Natural killer cell (primary cell): Measurements from ENCODE around the gene METTL22. TPM values are rescaled to one million over a fixed set of nuclear protein-coding genes. Genes with fewer than 3 reads are reported as not detected.

ENCODE experiments used
- ATAC-seq, 3 donors: fragments of 150-1000 bp in 2 of 3; fragments of 200-7000 bp in 1 of 3; cut with Tn5 transposase; 1 replicate in 1 of 3; 2 replicates in 2 of 3; pipeline ENCODE4 v1.10.0; 2021; ENCODE audit warnings: mild to moderate bottlenecking in 2 of 3, moderate library complexity in 2 of 3
- DNase-seq, 2 donors: peaks; one replicate each; pipeline versions ENCODE4 v3.0.0 to v3.0.0-alpha.2; 2013 to 2021; ENCODE audit warnings: mixed read lengths in 1 of 2
- H3K27ac ChIP-seq: one replicate; pipeline ENCODE4 v1.5.1; 2013; ENCODE audit warnings: mild to moderate bottlenecking, low read length
- H3K27me3 ChIP-seq: one replicate; pipeline ENCODE4 v1.6.1; 2013; ENCODE audit warnings: low read length; ENCODE audit not compliant: control insufficient read depth, insufficient read depth
- H3K36me3 ChIP-seq: one replicate; pipeline ENCODE4 v1.6.1; 2013; ENCODE audit warnings: low read length; ENCODE audit not compliant: control insufficient read depth, insufficient read depth
- H3K4me1 ChIP-seq: one replicate; pipeline ENCODE4 v1.6.1; 2013; ENCODE audit warnings: low read length; ENCODE audit not compliant: control insufficient read depth, insufficient read depth
- H3K4me3 ChIP-seq: one replicate; pipeline ENCODE4 v1.5.1; 2013; ENCODE audit warnings: low read length
- H3K9me3 ChIP-seq: one replicate; pipeline ENCODE4 v1.6.1; 2013; ENCODE audit warnings: low read length; ENCODE audit not compliant: control insufficient read depth, insufficient read depth
- H3K27ac Mint-ChIP-seq, 2 donors: one replicate each; pipeline ENCODE4 v1.8.0; 2022; ENCODE audit warnings: mild to moderate bottlenecking in 2 of 2, mixed read lengths in 2 of 2, moderate library complexity in 1 of 2
- H3K27me3 Mint-ChIP-seq, 2 donors: one replicate each; pipeline ENCODE4 v1.8.0; 2022; ENCODE audit warnings: low read depth in 2 of 2, mixed read lengths in 2 of 2
- H3K36me3 Mint-ChIP-seq: one replicate; pipeline ENCODE4 v1.8.0; 2022; ENCODE audit warnings: mixed read lengths
- H3K4me1 Mint-ChIP-seq, 2 donors: one replicate each; pipeline ENCODE4 v1.8.0; 2022; ENCODE audit warnings: mixed read lengths in 2 of 2
- H3K4me3 Mint-ChIP-seq: one replicate; pipeline ENCODE4 v1.8.0; 2022; ENCODE audit warnings: mild to moderate bottlenecking, moderate library complexity, mixed read lengths
- H3K9me3 Mint-ChIP-seq, 2 donors: one replicate each; pipeline ENCODE4 v1.8.0; 2022; ENCODE audit warnings: mixed read lengths in 2 of 2
- WGBS: methylation state at CpG from one replicate; pipeline ENCODE4 v1.1.7; 2013; ENCODE audit warnings: missing lambda C conversion rate; ENCODE audit not compliant: insufficient coverage; 5-methylcytosine and 5-hydroxymethylcytosine counted together
- intact Hi-C: fragments of 100-400 bp; cut with micrococcal nuclease; formaldehyde crosslinking; loops from one replicate; pipeline ENCODE4 v1.14.2; 2022
- total RNA-seq, 4 donors: library from RNA; stranded (reverse); fragments of 120-200 nt in 1 of 4; gene quantifications; one replicate each; pipeline versions ENCODE4 v1.2.3 to v1.2.4, GENCODE V29; 2013 to 2022
- TF ChIP-seq, protein P1 (sequence below): fragments of 200-600 bp; IDR thresholded peaks from one replicate; pipeline ENCODE4 v1.8.0; 2022; ENCODE audit warnings: antibody characterized with exemption

METTL22 gene
- total RNA-seq, 3 donors from 2014 or later (not counting 1 experiment from before 2014, with no cell fraction given) = 27.1 to 45.8 (median 38.9) TPM

DNA sequence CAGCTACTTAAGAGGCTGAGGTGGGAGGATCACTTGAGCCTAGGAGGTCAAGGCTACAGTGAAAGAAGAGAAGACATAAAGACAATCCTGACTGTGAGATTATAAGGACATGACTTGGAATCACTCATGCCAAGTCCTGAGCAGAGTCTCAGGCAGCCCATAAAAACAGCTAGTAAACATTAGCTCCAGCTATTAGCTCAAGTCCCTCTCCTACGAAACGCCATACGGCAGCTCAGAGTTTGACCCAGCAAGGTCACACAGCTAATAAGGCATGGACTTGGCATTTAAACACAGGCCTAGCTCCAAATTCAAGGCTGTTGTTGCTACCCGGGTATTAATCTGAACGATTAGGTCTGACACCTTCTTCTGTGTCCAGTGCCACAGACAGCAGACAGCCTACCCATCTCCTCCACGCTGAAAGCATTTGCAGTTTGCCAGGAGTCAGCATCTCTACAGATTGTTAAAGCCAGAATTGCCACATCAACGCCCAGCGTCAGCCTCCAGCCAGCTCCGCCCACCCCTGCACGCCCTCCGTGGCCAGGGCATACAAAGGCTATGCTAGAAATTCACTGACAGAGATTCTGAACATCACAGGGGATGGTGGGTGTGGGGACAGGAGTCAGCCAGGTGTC is 21.2 kb upstream of the METTL22 start:
- Mint-ChIP-seq H3K36me3 (no peaks in the 10 kb centered on the region), H3K4me1 (no peaks in the 10 kb centered on the region), H3K27ac (no peak overlapping the region), H3K27me3 (peaks cover 20% of the 10 kb centered on the region in 2 donors), H3K9me3 (no peaks in the 10 kb centered on the region), H3K4me3 (no peak overlapping the region)
- WGBS = 81% methylated on average over 11 of the region's 11 CpGs
- DNase-seq (no peak), ATAC-seq (no peak)
- no peak overlapping the region for H3K4me3 ChIP-seq
- H3K9me3 ChIP-seq = no peaks in the 10 kb centered on the region
- TF ChIP-seq, protein P1, sequence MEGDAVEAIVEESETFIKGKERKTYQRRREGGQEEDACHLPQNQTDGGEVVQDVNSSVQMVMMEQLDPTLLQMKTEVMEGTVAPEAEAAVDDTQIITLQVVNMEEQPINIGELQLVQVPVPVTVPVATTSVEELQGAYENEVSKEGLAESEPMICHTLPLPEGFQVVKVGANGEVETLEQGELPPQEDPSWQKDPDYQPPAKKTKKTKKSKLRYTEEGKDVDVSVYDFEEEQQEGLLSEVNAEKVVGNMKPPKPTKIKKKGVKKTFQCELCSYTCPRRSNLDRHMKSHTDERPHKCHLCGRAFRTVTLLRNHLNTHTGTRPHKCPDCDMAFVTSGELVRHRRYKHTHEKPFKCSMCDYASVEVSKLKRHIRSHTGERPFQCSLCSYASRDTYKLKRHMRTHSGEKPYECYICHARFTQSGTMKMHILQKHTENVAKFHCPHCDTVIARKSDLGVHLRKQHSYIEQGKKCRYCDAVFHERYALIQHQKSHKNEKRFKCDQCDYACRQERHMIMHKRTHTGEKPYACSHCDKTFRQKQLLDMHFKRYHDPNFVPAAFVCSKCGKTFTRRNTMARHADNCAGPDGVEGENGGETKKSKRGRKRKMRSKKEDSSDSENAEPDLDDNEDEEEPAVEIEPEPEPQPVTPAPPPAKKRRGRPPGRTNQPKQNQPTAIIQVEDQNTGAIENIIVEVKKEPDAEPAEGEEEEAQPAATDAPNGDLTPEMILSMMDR = no peak
- no peak overlapping the region for H3K27ac ChIP-seq
- H3K27me3 ChIP-seq = no peaks in the 10 kb centered on the region
- intact Hi-C loops = no loop called here
- H3K4me1 ChIP-seq = no peaks in the 10 kb centered on the region
- H3K36me3 ChIP-seq = no peaks in the 10 kb centered on the region

DNA sequence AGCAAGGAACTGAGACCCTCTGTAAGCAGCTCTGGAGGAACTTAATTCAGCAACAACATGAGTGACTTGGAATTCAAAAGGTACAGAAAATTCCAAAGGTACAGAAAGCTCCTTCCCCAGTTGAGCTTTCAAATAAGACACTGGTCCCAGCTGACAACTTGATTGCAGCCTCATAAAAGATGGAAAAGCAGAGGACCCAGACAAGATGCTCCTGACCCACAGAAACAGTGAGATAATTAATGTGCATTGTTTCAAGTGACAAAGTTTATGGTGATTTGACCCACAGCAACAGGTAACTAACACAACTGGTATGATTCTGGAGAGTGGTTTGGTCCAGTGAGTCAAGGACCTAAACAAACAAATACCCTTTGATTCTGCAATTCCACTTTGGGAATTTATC is 15.9 kb upstream of the METTL22 start:
- Histone ChIP-seq H3K4me3 (no peak overlapping the region), H3K27me3 (no peaks in the 10 kb centered on the region), H3K9me3 (no peaks in the 10 kb centered on the region), H3K36me3 (no peaks in the 10 kb centered on the region), H3K27ac (no peak overlapping the region), H3K4me1 (no peaks in the 10 kb centered on the region)
- TF ChIP-seq, protein P1 = no peak
- Mint-ChIP-seq H3K36me3 (no peaks in the 10 kb centered on the region), H3K9me3 (no peaks in the 10 kb centered on the region), H3K27me3 (peaks cover 25 to 39% of the 10 kb centered on the region in 2 donors), H3K4me1 (no peaks in the 10 kb centered on the region), H3K4me3 (no peak overlapping the region), H3K27ac (no peak overlapping the region)
- DNase-seq (no peak), ATAC-seq (no peak)
- intact Hi-C loops = no loop called here

DNA sequence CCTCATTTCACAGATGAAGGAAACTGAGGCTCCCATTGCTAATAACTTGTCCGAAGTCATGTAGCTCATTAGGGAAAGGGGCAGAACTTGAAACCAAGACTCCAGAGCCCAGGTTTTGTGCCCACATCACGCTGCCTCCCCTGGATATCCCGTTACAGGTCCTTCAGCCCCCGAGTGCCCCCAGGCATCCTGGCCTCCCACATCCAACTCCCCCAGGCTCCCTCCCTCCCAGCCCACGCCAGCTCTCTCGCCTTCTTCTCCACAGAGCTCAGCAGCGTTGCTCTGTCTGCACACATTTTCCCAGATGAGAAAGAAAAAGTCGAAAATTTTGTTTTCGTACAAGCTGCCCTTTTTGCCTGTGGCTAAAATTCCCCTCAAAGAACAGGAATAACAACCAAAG is 14.3 kb upstream of the METTL22 start:
- Mint-ChIP-seq H3K27ac (no peak overlapping the region), H3K4me1 (no peaks in the 10 kb centered on the region), H3K9me3 (no peaks in the 10 kb centered on the region), H3K4me3 (no peak overlapping the region), H3K27me3 (peaks cover 33 to 48% of the 10 kb centered on the region in 2 donors), H3K36me3 (no peaks in the 10 kb centered on the region)
- Histone ChIP-seq H3K27ac (no peak overlapping the region), H3K4me3 (no peak overlapping the region), H3K9me3 (no peaks in the 10 kb centered on the region), H3K4me1 (no peaks in the 10 kb centered on the region), H3K27me3 (no peaks in the 10 kb centered on the region), H3K36me3 (no peaks in the 10 kb centered on the region)
- TF ChIP-seq, protein P1 = no peak
- WGBS = 77% methylated on average over 9 of the region's 9 CpGs
- intact Hi-C loops = no loop called here
- DNase-seq (no peak), ATAC-seq (no peak)

DNA sequence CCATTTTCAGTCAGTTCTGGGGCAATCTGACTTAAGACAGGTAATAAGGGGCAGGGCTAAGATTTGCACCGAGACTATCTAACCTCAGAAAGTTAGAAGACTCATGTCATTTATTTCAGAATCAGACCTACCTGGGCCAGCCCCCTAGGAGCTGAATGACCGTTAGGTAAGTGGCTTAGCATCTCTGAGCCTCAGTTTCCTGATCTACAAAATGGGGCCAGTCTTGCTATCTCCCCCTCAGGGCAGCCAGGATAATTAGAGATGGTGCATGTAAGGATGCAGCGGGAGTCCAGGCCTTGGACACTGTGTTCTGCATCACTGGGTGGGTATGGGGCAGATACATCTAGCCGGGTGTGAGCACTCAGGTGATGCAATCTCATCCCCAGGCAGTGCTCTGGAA is 10.4 kb upstream of the METTL22 start:
- Histone ChIP-seq H3K27ac (no peak overlapping the region), H3K9me3 (no peaks in the 10 kb centered on the region), H3K4me3 (no peak overlapping the region), H3K36me3 (no peaks in the 10 kb centered on the region), H3K4me1 (no peaks in the 10 kb centered on the region), H3K27me3 (no peaks in the 10 kb centered on the region)
- no peak for ATAC-seq
- H3K4me1 Mint-ChIP-seq = no peaks in the 10 kb centered on the region
- intact Hi-C loops = no loop called here
- 69% methylated on average over 4 of the region's 4 CpGs for WGBS
- DNase-seq = no peak
- peaks cover 27 to 51% of the 10 kb centered on the region in 2 donors for H3K27me3 Mint-ChIP-seq
- H3K9me3 Mint-ChIP-seq = no peaks in the 10 kb centered on the region
- H3K27ac Mint-ChIP-seq = no peak overlapping the region
- H3K36me3 Mint-ChIP-seq = no peaks in the 10 kb centered on the region
- H3K4me3 Mint-ChIP-seq = no peak overlapping the region
- TF ChIP-seq, protein P1 = no peak
